Superior temporal gyrus (tissue), 1 donor: Measurements from ENCODE around the gene C2CD4B.

ENCODE experiments used
- DNase-seq: peaks from one replicate; pipeline ENCODE4 v3.0.0-alpha.2; 2016; ENCODE audit errors: extremely low spot score

The C2CD4B gene

DNA sequence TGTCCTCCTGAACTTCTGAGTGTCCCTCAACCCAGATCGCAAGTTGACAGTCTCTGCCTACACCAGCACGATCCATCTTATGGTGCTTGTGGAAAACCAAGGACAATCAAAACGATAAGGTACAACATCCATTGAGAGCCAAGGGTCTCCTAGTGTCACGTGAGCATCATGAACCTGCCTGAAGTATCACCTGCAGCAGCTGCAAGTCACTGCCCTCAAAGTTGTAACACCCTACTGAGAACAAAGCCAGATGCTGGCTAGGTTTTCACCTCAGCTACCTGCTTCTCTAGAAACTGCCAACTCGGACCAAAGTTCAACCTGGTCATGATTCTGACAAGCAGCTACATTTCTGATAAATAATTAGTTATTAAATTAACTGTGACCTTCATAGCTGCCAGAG, 17.5 kb downstream of the C2CD4B start:
- DNase-seq: no peak

DNA sequence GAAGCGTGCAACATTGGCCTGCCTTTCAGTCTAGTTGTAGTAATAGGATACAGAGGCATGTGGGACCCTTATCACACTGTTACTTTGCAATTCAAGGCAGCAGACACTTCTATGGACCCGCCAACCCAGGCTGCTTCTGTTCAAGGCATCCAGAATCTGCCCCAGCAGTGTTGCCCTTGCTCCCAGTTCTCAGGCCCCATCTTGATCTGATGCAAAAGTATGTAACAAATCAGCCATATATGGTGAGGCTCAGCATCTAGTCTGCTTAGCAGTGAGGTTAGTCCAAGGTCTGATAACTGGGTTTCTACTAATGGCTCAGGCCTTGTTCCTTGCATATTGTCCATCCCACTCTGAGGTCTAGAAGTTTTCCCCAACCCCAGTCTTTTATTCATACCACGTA, 17.9 kb downstream of the C2CD4B start:
- no peak for DNase-seq

DNA sequence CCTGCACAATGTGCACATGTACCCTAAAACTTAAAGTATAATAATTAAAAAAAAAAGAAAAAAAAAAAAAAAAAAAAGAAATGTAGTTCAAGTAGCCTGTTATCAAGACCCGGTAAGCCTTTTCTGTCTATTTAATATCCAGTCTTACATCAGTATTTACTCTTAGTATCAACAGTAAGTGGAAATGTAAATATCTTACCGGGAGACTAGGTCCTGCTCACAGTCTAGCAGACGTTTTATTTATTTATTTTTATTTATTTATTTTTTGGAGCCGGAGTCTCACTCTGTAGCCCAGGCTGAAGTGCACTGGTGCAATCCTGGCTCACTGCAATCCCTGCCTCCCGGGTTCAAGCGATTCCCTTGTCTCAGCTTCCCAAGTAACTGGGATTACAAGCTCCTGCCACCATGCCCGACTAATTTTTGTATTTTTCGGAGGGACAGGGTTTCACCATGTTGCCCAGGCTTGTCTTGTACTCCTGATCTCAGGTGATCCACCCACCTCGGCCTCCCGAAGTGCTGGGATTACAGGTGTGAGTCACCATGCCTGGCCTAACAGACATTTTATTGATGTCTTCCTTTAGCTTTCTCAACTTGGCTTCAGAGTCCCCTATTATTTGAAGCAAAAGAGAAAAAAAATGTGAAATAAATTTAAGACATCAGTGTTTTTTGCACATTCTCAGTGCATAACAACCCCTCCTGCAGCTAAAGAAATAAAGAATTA, 19.9 kb downstream of the C2CD4B start:
- no peak for DNase-seq

DNA sequence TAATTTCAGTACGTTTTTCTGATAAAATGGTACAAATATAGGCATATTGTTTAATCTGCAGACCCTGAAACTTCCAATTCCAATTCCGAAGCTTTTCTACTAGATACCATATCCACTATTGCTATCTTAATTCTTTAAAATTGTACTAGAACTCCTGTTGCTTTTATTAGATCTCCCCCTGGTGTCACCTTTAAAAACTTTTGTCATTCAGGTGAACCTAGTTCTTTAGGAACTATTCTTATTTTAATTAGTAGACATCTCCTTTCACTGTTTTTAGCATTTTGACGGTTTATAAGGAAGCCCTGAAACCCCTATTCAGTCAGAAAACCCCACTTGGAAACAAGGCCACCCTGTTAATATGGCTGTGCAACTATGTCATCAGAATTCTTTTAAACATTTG, 22.3 kb downstream of the C2CD4B start:
- no peak for DNase-seq

DNA sequence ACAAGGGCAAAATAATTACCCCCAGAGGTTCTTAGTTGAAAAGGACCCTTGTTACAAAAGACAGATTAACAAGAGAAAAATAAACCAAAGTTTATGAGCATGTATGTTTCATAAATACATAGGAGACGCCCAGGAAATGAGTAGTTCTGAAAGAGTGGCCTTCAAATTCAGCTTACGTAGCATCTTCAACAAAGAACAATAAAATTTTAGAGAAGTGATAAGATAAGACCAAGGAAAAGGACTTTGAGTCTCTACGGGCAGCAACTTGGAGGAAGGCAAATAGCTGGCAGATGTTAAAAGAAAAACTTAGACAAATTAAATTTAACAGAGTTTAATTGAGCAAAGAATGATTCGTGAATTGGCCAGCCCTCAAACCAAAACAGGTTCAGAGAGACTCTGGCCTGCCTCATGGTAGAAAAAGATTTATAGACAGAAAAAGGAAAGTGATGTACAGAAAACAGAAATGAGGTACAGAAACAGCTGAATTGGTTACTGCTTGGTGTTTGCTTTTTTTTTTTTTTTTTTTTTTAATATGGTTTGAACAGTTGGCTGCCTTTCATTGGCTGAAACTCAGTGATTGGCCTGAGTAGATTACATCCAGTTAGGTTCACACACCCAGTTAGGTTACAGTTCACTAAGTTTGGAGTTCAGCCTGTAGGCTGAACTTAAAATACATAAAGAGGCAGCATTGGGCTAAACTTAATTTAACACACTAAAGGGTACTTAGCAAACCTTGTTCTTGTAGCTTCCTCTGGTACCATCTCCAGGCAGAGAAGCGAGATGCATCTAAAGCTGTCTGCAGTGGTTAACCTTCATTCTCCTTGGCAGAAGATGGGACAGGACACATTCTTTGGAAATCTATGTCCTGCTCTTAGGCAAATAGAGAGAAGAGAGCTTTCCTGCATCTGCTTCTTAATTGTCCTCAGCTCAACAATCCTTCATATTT, 23.2 kb downstream of the C2CD4B start:
- no peak for DNase-seq

DNA sequence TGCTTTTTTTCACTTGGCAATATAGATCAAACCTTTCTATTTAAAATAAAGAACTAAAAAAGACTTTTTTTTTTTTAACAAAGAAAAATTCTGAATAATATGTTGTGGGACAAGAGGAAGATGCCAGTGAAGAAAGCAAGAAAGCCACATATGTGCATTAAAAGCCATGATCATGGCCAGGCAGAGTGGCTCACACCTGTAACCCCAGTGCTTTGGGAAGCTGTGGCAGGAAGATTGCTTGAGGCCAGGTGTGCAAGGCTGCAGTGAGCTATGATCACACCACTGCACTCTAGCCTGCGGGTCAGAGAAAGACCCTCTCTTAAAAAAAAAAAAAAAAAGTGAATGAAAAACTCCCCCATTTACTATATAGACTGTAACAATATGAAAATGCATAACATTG, 23.9 kb downstream of the C2CD4B start:
- DNase-seq: no peak

DNA sequence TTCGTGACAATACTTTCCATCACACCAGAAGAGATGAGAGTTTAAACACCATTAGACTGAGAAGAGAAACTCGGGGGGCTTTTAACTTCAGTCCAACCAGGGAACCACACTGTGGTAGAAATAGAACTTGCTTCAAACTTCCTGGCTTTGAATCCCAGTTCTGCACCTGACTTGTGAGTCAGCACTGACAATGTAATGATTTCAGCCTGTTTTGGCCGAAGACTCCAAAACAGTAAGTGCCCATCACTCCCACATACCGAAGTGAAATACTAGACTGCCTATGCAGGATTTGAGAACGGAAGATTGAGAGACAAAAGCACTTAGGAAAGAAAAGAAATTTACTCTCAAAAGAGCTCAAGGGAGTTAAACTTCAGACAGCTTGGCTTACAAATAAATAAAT, 27.0 kb downstream of the C2CD4B start:
- DNase-seq: no peak

DNA sequence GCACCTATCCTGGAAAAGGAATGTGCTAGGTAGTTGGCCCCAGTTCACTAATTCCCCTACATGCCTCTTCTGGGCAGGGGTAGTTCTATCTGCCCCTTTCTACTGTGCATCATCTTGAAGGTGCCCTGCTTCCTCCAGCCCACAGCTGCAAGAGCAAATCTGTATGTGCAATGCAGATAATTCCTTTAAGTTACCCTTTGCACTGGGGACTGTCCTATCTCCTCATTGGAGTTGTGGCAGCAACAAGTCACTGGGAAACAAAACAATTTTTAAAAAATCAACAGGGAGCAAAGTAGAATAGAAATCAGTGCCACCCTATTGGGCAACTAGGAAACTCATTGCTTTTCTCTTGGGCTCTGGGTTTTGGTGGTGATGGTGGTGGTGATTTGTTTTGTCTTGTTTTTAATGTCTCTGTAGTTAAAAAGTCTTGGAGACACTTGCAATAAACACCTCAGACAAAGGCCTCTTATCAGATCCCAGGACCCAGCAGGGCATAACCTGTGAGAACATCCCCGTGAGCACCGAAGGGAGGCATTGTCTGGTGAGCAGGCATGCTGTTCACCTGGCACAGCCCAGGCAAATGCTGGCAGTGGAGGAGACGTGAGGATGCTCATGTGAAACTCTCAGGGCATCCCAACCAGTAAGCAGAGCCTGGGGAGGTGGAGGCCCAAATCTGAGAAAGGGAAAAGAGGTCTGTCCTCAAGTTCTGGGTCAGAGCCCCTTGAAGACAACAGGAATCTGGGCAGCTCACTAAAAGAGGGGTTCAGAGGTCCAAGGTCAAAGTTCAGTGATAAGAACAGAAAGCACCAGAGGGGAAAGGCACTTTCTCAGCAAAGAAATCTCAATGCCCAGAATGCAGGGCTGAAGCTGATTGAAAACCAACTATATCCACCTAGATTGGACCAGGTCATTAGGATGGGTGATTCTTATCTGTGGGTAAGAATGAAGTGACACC, 27.9 kb downstream of the C2CD4B start:
- DNase-seq: no peak

DNA sequence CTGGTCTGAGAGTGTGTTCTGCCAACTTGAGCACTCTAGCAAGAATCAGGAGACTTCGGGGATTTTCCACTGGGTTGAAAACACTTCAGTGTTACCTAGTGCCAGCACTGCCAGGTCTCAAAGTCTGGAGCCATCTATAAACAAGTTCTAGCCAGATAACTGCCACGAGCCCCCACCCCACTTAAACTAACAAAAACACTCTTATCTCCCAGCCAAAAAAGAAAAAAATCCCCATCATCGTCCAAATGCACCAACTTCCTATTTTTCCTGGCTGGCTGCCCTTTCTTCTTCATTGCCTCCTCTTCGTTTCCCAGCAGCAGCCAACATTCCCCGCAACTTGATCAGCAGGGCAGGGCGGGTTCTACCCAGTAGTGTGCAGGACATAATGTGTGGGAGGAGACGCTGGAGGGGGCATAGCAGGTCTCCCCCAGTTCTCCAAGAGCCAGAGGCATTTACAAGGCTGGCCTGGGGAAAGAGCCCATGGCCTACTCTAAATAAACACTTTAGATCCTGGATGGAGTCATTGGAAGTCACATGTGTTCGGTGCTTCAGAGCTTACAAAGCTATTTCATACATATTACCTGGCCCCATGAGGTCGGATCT, 29.5 kb downstream of the C2CD4B start:
- no peak for DNase-seq

DNA sequence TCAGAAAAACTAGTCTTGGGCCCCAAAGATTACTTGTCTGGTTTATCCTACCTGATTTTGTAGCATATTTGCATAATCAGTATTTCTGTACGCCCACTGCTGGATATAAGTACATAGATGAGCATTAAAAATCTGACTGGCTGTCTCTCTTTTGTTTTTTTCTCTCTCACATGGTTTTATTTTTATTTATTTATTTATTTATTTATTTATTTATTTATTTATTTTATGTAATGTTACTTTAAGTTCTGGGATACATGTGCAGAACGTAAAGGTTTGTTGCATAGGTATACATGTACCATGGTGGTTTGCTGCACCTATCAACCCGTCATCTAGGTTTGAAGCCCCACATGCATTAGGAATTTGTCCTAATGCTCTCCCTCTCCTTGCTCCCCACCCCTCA, 31.9 kb downstream of the C2CD4B start:
- no peak for DNase-seq

DNA sequence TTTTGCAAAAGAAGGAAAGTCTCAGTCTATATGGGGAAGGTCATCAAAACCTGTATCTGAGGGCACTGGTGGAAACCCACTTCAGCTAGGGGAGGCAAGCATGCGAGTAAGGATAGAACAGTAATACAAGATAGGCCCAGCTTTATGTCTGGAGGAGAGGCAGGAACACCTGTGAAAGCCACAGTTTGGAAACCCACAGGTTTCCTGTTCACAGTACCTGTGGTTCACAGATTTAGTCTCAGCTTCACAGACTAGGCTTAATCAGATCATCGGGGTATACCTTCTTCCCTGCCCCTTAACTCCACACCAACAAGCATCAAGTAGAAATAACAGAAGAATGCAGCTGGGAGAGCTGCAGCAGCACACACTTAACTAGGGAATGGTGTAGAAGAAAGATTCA, 36.2 kb downstream of the C2CD4B start:
- no peak for DNase-seq

DNA sequence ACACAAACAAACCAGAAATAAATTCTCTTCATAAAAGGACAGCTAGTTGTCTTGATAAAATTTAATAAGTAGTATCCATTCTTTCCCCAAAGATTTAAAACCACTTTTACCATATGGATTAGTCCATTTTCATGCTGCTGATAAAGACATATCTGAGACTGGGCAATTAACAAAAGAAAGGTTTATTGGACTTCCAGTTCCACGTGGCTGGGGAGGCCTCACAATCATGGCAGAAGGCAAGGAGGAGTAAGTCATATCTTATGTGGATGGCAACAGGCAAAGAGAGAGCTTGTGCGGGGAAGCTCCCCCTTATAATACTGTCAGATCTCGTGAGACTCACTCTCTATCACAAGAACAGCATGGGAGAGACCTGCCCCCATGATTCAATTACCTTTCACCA, 38.7 kb downstream of the C2CD4B start:
- no peak for DNase-seq

DNA sequence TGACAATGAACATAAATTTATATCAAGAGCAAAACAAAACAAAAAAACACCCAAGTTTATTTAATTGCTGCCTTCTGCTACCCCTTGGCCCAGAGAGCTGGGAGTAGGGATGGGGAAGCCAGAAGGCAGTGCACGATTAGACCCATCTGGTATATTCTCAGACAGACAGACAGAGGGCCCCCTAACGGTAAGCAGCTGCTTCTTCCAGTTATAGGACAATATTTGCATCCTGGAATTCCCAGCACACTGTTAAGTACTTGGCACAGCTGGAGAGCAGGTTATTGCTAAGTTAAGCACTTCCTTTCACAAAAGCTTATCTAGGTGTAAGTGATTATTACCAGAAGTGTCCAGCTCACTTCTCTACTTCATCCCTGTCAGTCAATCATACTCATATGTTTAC, 39.3 kb downstream of the C2CD4B start:
- no peak for DNase-seq

DNA sequence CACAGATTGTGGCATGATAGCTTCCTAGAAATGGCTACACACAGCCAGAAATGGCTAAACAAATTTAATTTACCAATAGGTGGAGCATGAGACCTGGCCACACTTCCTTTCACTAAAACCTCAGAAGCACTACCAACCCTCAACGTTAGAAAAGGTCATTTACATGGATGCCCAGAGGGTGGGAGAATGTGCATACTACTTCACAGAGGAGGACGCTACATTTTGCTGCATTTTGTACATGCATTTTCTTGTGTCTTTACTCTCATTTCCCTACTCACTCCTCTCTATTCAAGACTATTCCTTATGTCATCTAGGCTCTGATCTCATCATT, 40.1 kb downstream of the C2CD4B start:
- no peak for DNase-seq

DNA sequence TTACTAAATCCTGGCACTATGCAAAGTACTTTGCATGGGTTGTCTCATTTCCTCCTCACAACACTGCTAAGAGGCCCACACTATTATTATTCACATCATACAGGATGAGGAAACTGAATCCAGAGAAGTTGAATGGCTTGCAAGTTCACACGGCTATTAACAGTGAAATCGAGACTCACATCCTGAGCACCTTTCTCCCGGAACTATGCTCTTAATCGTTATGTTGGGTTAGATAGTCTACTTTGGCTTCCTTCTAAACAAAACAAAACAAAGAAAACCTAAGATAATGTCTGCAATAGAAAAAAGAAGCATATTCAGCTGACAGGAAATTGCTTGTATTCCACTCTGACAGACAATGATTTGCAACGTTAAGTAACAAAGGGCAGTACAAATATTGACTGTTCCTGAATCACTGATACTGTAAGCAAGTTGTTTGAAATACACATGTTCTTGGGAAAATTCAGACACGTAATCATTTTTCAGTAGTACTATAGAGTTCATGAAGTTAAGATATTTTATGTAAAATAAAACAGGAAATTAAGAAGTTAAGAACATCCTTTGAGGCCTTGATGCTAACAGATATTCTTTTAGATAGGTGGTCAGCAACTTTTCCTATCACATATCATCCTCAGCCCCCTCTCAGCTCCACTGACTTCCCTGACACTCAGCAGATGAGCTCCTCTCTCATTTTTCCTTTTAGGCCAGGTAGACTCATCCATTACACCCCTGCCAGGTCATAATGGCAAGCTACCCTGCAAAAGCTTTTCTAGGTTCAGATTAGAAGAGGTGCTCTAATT, 40.7 kb downstream of the C2CD4B start:
- no peak for DNase-seq

DNA sequence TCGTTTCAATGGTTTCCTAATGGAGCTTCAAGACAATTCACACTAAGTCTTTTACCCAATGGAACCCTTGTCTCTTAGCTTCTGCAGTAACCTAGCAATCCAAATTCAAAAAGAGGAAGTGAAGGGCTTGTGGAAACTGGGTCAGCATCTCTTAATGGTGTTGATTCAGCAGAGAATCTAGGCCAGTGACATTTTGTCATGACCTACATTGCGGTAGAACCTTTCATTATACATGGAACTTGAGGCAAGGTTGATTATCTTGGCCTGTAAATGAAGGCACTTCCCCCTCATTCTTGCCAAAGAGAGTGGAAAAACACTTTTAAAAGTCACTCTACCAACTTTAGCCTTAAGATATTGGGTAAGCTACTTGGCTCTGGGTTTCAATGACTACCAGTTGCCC, 42.8 kb downstream of the C2CD4B start:
- no peak for DNase-seq

DNA sequence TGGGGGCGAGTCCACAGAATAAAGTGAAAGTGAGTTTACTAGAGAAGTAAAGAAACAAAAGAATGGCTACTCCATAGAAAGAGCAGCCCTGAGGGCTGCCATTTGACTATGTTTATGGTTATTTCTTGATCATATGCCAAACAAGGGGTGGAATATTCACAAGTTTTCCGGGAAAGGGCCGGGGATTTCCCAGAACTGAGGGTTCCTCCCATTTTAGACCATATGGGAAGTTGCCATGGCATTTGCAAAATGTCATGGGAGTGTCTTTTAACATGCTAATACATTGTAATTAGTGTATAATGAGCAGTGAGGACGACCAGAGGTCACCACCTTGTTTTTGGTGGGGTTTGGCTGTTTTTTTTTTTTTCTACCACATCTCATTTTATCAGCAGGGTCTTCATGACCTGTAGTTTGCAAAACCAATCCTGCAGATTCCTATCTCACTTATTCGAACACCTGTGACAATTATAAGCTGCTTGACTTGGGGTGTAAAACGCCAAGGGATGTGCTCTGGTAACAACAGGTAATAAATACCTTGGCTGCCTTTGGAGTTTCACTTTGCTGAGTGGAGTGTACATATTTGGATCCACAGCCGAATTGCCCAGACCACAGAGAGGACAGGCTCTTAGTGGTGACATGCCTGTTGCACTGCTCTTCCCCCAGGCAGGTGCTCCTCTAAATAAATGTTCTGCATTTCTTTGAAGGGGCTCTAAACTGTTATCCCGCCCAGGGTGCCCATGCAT, 43.6 kb downstream of the C2CD4B start:
- no peak for DNase-seq

DNA sequence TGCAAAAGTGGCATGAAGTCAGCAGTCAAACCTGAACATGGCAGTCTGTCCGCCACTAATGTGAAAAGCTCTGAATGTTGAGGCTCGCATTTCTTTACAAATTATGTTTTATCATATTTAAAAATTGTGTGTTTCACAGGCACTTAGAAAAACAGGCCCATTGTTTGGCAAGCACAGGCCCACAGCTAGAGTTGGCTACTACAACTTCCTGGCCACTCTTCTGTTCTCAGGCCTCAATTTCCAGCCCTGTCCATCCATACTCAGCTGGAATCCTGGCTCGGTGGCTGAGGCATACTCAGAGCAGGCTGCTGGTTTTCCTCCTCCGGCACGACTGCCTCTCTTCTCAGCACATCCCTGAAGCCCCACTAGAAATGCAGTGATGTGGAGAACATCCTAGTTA, 44.3 kb downstream of the C2CD4B start:
- DNase-seq: no peak

DNA sequence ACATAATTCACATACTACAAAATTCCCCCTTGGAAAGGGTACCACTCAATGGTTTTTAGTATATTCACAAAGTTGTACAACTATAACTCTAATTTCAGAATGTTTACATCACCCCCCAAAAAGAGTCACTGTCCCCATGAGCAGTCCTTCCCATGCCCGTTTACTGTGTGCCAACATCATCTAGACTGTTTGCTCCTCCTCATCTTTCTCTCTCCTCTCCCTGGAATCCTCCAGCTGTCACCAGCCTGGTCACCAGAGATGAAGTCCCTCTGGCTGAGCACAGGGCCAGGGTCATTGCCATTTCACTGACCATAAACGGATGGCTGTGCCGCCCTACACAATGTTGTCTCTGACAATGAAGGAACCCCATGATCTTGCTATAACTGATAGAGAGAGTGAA, 45.2 kb downstream of the C2CD4B start:
- DNase-seq: no peak

DNA sequence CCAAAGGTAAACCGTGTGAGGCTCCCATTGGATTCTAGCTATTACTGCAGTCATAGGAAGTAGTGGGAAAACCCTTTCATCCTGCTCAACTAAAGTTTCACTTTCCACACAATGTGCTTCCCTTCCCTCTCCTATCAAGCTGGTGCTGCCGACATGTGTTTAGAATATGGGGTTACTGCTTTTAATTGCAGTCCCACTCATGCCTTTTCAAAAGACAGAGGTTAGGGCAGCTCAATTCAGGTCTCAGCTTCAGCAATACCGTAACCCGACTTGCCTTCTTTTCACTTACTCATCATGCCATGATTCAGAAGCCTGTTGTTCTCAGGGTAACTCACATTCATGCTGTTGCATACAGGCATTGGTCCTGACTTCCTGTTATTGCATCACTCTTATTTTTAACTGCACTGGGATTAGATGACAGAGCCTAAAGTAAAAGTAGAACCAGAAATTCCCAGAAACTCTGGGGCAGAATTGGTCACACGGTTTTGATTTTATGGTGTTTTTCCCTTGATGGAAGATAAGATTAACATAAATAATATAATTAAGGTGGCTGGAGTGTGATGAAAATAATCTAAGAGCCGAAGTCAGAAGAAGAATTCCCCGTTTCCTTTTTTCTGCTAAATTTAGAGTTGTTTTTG, 45.7 kb downstream of the C2CD4B start:
- DNase-seq: no peak
